ENCODE results near the gene ZCCHC4. TPM values are rescaled to one million over a fixed set of nuclear protein-coding genes. Genes with fewer than 3 reads are reported as not detected.

Gene ZCCHC4
- total and polyA plus RNA-seq, 2 of the 8 experiments (the other 6 are each of a cell fraction or from before 2014, with no cell fraction given) = 9.8 to 12.5 TPM

DNA sequence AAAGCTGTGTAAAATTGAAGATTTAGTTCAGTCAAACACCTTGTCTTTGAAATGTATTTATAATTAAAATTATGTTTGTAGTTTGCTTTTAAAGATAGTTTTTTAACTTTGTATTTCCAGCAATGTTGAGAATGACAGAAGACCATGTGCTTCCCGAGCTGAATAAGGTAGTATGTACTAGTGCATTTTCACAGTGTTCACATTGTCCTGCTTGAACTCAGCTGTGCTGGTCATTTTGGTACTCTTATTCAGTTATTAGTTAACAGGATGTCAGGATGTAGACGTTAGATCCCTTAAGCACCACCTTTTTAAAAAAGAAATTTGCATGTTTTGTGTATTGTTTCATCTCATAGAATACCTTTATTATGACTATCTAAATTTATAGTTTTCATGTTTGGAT is 92.9 kb downstream of the ZCCHC4 start:
- Histone ChIP-seq H3K23ac (ENCODE audit: insufficient read length) (no peak overlapping the region), H3K79me1 (ENCODE audit: low read depth, low read length) (no peaks in the 10 kb centered on the region), H3K18ac (ENCODE audit: extremely low read depth, low read length) (no peak overlapping the region), H3K4me2 (ENCODE audit: insufficient read depth in 1 of 2, low read depth in 2 of 2, low read length in 2 of 2) (no peak overlapping the region), H3K9me3 (ENCODE audit: insufficient read depth in 2 of 2, low read depth in 1 of 2, low read length in 1 of 2) (no peaks in the 10 kb centered on the region), H3K56ac (replicated peaks; ENCODE audit: insufficient read length, low read depth, low read length) (no peak overlapping the region), H2BK120ac (replicated peaks; ENCODE audit: low read depth, low read length) (no peak overlapping the region), H3K23me2 (ENCODE audit: low read depth, low read length) (no peaks in the 10 kb centered on the region), H3K4ac (replicated peaks; ENCODE audit: insufficient read length, low read depth, low read length) (no peak overlapping the region), H3K27me3 (replicated peaks in 1 of 4; ENCODE audit: control insufficient read depth in 3 of 4, extremely low read depth in 1 of 4, insufficient read depth in 3 of 4, low read length in 3 of 4) (no peaks in the 10 kb centered on the region), H2AFZ (ENCODE audit: low read length) (no peak overlapping the region), H4K5ac (ENCODE audit: insufficient read length, low read depth, low read length) (no peak overlapping the region), H4K91ac (replicated peaks; ENCODE audit: insufficient read length, low read length) (no peak overlapping the region), H2BK15ac (ENCODE audit: low read length) (no peak overlapping the region), H4K8ac (ENCODE audit: extremely low read depth, insufficient read depth, low read length) (no peak overlapping the region), H3K79me2 (ENCODE audit: control insufficient read depth in 1 of 2, insufficient read depth in 2 of 2, low read length in 2 of 2) (no peaks in the 10 kb centered on the region), H3K27ac (ENCODE audit: low read depth, low read length) (no peak overlapping the region), H3K4me3 (ENCODE audit: extremely low read depth in 1 of 4, insufficient read depth in 2 of 4, low read depth in 3 of 4, low read length in 4 of 4) (no peak overlapping the region), H3K36me3 (ENCODE audit: control insufficient read depth in 2 of 4, insufficient read depth in 4 of 4, low read length in 3 of 4) (peaks cover 2 to 71% (median 26%) of the 10 kb centered on the region in 4 experiments; a peak in 7 of 8 replicates), H2BK12ac (ENCODE audit: low read depth, low read length) (no peak overlapping the region), H2BK20ac (ENCODE audit: low read length) (no peak overlapping the region), H2BK5ac (ENCODE audit: low read depth, low read length) (no peak overlapping the region), H3K14ac (ENCODE audit: insufficient read length) (no peak overlapping the region), H2AK5ac (ENCODE audit: low read depth, low read length) (no peak overlapping the region), H3K9ac (replicated peaks in 1 of 4; ENCODE audit: extremely low read depth in 1 of 4, low read depth in 3 of 4, low read length in 3 of 4) (no peak overlapping the region), H4K20me1 (replicated peaks in 1 of 2; ENCODE audit: control insufficient read depth in 1 of 2, insufficient read depth in 2 of 2, low read length in 2 of 2) (peaks cover 0 to 3% of the 10 kb centered on the region in 2 experiments), H3K4me1 (replicated peaks in 1 of 4; ENCODE audit: control insufficient read depth in 3 of 4, insufficient read depth in 4 of 4, low read length in 3 of 4) (no peaks in the 10 kb centered on the region)
- CTCF ChIA-PET (ENCODE audit: partially characterized antibody) = interaction anchor here (1.9 kb wide), 1 partner anchor 12 kb away, joined by 4 read pairs; no protein-coding TSS in a partner anchor
- whole genome bisulfite sequencing, 2 experiments (ENCODE audit: extremely low coverage in 1 of 2, insufficient coverage in 1 of 2, insufficient read length in 1 of 2, insufficient replicate concordance in 2 of 2, low coverage in 1 of 2, low lambda C conversion rate in 2 of 2, missing lambda C conversion rate in 1 of 2) = 90% methylated on average over 2 of the region's 2 CpGs; no CpG with 5 or more reads in 1 of the 2 experiments
- POLR2A ChIA-PET (ENCODE audit: partially characterized antibody) = no interaction called here
- no peak for FAIRE-seq
- DNase-seq (ENCODE audit: low read depth in 1 of 2, low spot score in 2 of 2) = no peak
- TF ChIP-seq ASH2L (IDR thresholded peaks at IDR 0.05; ENCODE audit: low read length) = no peak
- no peak for TF ChIP-seq NRF1 (IDR thresholded peaks at IDR 0.05; ENCODE audit: low read depth, low read length)
- no peak for TF ChIP-seq SRF (IDR thresholded peaks at IDR 0.05; ENCODE audit: low read depth, low read length)
- no peak for TF ChIP-seq JUN (IDR thresholded peaks at IDR 0.05; ENCODE audit: low read depth, low read length)
- no peak for TF ChIP-seq POLR2A (IDR thresholded peaks at IDR 0.05; ENCODE audit: control extremely low read depth in 1 of 2, low read depth in 2 of 2, low read length in 2 of 2)
- TF ChIP-seq TEAD4 (IDR thresholded peaks at IDR 0.05; ENCODE audit: low read depth, low read length) = no peak
- no peak for TF ChIP-seq BCL11A (IDR thresholded peaks at IDR 0.05; ENCODE audit: low read depth in 2 of 2, low read length in 2 of 2)
- TF ChIP-seq CTBP2 (IDR thresholded peaks at IDR 0.05; ENCODE audit: borderline replicate concordance, insufficient read depth, insufficient read length, low read length) = no peak
- no peak for TF ChIP-seq KDM4A (IDR thresholded peaks at IDR 0.05; ENCODE audit: low read depth, low read length, severe bottlenecking)
